NCI-H446 (cell line): ENCODE measurements around the gene GNE.
"Not testable (repeated sequence)": the region's sequence is repeated elsewhere in the genome, so short reads cannot be mapped to it uniquely, and the experiment has no call there.

Experiments
- DNase-seq, 2 experiments: peaks; one replicate each; lab custom pipeline; 2025; lab: John Stamatoyannopoulos, UW

The GNE gene, protein sequence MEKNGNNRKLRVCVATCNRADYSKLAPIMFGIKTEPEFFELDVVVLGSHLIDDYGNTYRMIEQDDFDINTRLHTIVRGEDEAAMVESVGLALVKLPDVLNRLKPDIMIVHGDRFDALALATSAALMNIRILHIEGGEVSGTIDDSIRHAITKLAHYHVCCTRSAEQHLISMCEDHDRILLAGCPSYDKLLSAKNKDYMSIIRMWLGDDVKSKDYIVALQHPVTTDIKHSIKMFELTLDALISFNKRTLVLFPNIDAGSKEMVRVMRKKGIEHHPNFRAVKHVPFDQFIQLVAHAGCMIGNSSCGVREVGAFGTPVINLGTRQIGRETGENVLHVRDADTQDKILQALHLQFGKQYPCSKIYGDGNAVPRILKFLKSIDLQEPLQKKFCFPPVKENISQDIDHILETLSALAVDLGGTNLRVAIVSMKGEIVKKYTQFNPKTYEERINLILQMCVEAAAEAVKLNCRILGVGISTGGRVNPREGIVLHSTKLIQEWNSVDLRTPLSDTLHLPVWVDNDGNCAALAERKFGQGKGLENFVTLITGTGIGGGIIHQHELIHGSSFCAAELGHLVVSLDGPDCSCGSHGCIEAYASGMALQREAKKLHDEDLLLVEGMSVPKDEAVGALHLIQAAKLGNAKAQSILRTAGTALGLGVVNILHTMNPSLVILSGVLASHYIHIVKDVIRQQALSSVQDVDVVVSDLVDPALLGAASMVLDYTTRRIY

DNA sequence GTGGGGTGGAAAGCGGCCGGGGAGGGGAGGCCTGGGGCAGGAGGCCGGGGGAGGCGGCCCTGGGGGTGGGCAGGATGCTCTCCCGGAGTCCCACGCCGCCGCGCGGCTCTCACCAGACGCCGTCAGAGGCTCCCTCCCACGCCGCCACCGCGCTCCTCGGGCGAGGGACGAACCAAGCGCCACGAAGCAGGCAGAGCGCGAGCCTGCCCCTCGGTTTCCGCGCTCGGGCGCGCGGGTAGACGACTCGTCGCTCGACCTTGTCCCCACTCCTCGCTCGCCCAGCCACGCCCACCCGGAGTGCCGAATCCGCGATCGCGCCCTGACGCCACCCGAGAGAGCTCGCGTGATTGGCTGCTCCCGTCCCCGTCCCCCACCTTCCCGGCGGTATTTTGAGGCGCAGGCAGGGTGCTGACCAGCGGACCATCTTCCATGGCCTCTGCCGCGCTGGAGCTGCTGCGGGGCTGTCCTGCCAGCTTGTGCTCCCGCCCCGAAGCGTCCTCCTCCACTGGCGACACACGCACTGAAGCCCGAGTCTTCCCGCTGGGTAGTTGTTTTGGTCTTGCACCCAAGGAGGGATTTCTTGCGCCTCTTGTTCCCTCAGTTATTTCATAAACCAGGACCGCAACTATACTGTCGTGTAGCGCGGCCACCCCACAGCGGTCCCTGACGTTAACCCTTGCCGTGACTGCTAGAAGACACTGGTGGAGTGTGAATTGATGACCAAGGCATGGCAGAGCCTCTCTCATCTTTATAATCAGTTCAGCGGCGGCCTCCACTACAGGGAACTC lies at the start of gene GNE:
TSS of gene GNE (minus strand) at position 241 of the 788 bp plus-strand sequence. CDS start 9,093 bp downstream, outside the sequence.
- peak; percentile 96 to 97 for DNase-seq

DNA sequence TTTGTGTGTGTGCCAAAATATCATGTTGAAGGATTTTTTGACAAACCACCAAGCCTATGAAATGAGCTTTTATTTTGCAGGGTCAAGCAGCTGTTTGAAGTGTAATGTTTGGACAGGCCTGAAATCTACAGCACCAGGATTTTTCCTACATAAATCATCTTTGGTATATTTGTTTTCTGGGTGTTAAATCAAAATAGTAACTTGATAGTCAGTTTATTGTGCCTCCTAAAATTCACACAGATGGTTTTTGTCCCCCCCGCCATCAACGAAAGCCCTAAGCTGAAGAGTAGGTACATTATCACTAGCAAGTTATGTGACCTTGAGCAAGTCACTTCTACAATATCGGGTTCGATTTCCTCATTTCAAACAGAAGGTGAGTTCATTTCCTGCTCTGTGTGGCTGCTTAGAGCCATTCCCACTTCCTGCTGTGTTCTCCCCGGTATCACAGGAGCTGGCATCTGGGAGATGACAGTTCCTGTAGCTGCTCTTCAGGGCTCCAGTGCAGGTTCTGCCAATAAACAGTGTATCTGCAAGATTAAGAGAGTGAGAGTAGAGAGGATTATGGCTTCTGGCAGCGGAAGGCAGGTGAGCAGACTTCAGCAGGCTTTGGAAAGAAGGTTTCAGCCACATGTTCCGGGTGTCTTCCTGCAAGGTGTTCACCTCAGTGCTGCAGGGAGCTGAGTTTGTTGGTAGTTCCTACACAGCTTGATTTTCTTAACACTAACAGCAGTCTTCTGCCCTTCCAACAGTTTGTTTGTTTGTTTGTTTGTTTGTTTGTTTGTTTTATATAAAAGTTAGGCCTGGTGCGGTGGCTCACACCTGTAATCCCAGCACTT lies 48.4 kb upstream of the GNE start:
- no peak for DNase-seq

DNA sequence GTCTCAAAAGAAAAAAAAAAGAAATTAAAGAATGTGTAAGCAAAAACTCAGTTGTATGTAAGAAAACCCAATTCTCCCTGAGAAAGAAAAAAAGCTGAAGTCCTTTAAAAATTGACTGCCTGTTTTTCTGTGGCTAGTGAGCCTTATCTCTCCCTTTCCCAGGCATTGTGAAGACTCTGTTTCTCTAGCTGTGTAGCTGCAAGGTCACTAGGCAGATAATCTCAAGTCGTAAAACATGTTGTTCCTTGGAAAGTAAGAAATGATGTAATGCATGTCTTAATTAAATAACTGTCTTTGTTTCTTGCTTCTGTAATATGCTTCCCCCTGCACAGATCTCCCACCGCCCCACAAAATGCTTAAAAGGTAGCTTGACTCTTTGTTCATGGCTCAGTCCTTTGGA lies 46.1 kb upstream of the GNE start:
- DNase-seq: not testable (repeated sequence)

DNA sequence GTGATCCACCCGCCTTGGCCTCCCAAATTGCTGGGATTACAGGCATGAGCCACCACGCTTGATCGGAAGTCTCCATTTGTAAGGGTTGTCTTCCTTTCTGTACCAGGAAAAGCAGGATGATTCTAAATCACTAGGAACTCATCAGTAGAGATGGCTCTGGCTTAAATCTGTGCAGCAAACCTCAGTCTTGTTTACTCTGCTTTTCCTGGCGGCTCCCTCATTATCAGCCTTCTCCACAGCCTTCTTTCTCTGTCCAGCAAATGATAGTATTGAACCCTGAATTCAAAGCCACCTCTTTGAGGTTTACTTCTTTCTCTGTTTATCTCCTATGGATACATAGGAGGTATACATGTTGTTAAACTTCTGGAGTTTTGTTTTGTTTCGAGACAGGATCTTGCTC lies 43.0 kb upstream of the GNE start:
- no peak for DNase-seq

DNA sequence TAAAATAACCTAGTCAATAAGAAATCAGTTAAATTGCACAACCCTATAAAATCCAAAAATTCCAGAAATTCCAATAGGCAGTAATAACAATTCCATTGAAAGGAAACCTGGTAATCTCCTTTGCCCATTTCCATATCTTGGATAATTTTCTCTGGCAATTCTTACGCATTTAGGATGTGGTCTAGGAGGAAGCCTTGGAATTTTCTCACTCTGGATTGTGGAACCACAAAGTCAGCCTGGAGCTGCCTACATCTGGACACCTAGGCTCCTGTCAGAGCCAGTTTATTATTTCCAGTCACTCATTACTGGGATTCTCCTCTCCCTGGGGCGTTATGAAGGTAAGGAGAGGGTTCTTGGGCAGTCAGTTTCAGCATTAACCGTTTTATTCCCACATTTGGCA lies 40.3 kb upstream of the GNE start:
- DNase-seq: no peak

DNA sequence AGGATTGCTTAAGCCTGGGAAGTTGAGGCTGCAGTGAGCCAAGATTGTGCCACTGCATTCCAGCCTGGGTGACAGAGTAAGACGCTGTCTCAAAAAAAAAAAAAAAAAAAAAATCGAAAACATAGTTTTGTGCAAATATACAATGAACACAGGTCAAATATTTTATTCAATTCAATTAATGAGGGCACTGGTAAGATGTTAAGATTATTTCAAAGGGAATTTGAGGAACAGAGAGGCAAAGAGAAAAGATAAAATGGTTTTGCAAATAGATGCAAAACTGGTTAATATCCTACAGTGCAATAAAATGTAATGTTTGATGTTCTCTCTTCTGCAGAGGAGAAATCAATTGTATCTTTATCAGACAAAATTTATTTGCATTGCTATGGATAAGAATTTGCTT lies 39.5 kb upstream of the GNE start:
- DNase-seq: no peak

DNA sequence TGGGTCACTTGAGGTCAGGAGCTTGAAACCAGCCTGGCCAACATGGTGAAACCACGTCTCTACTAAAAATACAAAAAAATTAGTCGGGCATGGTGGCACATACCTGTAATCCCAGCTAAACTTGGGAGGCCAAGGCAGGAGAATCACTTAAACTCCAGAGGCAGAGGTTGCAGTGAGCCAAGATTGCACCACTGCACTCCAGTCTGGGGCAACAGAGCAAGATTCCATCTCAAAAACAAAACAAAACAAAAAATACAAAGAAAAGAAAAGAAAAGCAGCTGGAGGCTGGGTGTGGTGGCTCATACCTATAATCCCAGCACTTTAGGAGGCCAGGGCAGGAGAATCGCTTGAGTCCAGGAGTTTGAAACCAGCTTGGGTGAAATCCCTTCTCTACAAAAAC lies 36.7 kb upstream of the GNE start:
- DNase-seq: not testable (repeated sequence)

DNA sequence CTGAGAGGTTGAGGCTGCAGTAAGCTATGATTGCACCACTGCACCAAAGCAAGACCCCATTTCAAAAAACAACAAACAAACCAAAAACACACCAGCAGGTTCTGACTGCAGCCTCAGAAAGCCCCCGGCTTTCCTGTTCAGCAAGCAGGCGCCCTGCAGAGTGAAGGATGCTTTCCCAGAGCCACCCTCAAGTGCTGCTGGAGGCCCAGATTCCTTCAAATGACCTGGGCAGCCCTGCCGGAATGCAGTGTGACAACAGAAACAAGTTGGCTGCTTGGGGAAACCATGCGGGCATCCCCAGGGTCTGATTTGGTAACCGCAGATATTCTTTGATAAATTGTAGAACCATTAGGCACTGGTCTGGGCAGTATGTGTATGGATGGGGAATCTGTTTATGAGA lies 35.7 kb upstream of the GNE start:
- DNase-seq: no peak

DNA sequence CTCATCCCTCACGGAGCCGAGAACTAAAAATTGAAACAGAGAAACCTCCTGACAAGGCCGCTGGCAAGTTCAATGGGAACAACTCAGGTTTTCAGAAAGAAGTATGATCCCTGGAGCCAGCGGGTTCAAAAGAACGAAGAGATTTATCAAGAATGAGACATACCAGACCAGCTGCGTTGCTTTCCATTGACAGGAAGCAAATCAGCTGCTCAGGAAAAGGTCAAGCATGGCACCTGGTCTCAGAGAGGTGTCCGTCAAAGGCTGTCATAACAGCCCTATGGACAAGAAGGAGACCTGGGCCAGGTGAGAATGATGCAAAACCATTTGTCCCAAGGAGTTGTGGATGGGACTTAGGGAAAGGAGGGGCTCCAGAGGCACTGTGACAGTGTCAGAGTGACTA lies 34.9 kb upstream of the GNE start:
- no peak for DNase-seq

DNA sequence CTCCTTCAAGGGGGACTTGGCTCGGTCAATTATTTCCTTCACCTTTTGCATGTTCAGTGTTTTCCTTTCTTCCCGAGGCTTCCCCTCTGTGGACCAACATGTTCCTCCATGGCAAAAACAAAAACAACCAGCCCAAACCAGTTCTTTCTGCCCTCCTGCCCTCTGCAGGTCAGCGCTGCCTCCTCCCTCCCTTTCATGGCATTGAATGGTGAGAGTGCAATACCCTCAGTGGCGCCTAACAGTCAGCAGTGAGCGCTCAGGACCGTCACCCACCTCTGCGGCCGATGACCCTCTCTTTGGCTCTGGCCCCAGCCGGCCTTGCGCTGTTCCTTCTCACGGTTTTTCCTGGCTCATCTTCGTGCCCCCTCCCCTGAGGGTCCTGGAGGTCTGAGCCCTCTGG lies 34.4 kb upstream of the GNE start:
- no peak for DNase-seq

DNA sequence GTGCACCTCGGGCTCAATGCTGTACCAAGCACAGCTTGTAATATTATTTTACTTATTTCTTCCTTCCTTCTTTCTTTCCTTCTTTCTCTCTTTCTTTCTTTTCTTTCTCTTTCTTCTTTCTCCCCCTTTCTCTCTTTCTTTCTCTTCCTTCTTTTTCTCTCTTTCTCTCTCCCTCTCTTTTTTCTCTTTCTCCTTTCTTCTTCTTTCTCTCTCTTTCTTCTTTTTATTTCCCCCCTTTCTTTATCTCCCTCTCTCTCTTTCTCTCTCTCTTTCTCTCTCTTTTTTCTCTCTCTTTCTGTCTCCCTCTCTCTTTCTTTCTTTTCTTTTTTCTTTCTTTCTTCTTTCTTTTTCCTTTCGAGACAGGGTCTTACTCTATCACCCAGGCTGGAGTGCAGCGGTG lies 32.7 kb upstream of the GNE start:
- DNase-seq: no peak

DNA sequence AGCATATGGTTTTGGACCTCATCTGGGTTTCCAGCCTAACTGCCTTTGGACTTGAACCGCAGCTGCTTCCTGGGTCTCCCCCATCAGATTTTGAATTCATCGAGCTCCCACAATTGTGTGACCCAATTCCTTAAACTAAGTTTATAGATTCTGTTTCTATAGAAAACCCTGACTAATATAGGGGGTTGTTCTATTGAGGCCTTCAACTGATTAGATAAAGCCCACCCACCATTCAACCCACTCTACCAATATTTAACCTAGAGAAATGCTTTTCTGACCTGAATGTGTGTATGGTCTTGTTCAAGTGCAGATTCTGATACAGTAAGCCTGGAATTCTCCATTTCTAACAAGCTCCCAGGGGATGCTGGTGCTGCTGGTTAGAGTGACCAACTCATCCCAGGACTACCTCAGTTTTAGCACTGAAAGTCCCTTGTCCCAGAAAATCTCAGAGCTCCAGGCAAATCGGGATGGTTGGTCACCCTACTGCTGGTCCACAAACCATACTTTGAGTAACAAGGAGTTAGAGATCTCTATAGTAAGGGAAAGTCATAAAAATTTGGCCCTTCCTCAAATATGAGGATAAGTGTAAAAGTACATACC lies 31.7 kb upstream of the GNE start:
- no peak for DNase-seq

DNA sequence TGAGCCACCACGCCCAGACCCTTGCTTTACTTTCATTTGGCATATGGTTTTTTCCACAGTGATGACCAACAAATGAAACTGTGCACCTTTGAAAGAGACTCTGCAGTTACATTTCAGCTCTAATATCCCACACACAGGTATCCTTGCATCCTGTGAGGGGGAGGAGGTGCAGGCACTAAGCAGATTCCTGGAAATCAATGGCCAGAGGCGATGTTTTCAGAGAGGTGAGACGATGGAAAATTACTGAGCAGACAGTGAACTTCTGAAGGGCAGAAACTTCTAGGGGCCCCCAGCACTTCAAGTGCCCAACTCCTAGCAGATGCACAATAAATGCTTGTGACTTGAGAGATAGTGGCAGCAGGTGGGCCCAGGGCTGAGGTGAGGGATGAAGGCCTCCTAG lies 29.8 kb upstream of the GNE start:
- DNase-seq: no peak

DNA sequence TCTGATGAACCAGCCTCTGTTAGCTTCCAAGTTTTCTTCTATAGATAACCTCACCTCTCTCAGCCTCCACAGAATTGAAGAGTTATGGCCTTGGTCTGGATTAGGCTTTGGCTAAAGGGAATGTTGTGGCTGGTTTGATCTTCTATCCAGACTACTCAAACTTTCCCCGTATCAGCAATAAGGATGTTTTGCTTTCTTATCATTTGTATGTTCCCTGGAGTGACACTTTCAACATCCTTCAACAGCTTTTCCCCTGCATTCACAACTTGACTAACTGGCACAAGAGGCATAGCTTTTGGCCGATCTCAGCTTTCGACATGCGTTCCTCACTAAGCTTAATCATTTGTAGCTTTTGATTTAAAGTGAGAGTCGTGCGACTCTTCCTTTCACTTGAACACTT lies 28.1 kb upstream of the GNE start:
- DNase-seq: no peak

DNA sequence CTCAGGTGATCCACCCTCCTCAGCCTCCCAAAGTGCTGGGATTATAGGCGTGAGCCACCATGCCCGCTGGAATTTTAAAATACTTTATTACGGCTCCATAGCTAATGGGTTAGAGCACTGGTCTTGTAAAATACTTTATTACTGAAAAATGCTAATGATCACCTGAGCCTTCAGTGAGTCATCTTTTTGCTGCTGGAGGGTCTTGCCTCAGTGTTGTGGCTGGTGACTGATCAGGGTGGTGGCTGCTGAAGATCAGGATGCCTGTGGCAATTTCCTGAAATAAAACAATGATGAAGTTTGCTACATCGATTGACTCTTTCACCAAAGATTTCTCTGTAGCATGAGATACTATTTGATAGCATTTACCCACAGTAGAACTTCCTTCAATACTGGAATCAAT lies 26.0 kb upstream of the GNE start:
- DNase-seq: no peak

DNA sequence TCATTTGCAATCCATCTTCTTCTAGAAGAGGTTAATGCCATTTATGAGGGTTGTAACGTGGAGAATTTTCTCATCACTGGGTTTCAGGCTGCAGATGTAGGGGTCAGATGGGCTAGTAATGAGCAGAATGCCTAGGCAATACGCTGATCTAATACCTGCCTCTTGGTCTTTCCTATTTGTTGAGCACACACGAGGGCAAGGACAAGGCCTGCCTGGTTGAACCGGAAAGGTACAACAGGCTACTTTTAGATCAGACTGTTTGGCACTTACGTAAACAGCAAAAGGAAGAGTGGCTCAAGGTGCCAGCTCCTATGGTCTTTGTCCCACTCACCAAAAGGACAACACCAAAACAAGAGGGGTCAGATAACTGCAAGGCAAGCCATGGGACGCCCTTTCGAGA lies 24.0 kb upstream of the GNE start:
- DNase-seq: no peak

DNA sequence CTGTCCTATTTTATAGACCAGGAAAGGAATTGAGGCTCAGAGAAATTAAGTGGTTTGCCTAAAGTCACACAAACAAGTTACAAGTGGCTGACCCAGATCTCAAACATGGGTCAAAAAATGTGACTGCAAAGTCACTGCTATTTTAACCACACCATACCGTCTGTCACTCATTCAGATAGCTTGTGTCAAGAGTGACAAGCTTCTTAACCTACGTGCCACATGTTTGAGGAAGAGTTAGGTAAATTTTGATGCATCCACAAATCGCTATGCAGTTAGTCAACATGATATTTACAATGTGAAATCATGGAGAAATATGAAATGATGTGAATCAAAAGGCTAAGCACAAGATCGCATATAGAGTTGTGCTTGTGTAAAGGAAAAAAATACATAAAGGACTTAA lies 22.7 kb upstream of the GNE start:
- no peak for DNase-seq

DNA sequence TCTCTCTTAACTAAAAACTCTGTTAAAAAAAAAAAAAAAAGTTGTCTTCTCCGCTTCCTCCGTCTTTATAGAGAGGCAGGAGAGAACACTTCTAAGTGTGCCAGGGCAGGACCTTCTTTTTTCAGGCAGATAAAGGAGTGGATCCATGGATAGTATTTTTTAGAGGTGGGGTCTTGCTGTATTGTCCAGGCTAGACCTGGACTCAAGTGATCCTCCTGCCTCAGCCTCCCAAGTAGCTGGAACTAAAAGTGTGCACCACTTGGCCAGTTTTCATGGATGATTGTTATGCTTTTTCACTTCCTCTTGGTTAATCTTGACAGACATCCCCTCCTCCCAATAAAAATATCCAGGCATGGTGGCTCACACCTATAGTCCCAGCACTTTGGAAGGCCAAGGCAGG lies 20.0 kb upstream of the GNE start:
- no peak for DNase-seq

DNA sequence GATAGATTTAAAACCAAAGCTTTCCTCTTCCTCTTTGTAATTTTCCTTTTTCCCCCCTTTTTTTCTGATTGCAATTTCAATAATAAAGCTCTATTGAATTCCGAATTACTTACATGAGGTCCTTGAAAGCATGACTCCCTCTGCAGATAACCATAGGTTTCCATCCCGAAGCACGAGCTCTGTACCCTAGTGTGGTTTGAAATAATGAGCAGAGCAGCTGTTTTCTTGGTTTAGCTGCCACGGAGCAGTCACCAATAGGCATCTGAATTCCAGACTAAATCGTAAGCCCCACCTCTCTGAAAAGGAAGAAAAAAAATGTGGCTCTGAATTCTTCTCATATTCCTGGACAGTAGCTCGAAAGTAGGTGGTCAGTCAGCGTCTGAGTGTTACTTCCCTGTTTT lies 18.5 kb upstream of the GNE start:
- DNase-seq: no peak

DNA sequence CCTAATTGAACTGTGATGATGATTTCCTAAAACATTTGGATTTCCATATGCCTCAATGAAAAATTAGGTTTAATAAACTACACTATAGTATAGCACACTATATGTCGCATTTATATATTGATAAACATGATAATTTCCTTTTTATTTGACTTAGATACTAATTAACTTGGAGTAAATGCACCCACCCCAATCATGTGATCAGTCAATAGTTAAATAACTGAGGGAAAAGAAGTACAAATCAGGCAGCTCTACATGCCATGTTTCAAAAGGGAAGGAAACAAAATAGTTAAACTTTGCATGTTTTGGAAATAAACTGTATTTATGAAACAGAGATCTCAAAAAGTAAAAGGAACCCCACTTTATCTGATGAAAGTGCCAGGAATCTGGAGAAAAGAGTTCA lies 18.0 kb upstream of the GNE start:
- no peak for DNase-seq

DNA sequence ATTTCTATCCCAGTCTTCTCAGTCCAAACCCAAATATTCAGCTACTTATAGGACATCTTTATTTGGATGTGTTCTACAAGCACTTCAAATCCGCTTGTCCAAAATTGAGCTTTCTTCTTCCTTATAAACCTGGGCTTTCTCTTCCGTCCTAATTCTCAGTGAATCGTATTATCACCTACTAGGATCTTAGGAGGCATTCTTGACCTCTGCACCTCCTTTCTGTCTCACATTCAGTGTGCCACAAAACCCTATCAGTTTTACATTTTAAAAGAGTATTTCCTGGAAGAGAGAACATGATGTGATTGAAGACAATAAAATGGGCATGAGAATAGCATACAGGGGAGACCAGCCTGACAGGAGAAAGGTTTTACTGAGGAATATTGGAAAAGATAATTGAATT lies 16.8 kb upstream of the GNE start:
- DNase-seq: no peak

DNA sequence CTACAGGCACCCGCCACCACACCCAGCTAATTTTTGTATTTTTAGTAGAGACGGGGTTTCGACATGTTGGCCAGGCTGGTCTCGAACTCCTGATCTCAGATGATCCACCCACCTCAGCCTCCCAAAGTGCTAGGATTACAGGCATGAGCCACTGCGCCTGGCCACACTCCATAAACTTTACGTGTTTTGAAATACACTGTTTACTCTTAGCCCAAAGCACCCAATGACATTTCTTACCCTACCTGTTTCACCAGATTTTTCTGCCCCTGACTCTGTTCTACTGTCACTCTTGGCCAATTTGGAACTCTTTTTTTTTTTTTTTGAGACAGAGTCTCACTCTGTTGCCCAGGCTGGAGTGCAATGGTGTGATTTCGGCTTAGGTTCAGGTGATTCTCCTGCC lies 15.1 kb upstream of the GNE start:
- DNase-seq: not testable (repeated sequence)
